HepG2 (cell line): Measurements from ENCODE around the gene ZKSCAN1. TPM values are rescaled to one million over a fixed set of nuclear protein-coding genes. Genes with fewer than 3 reads are reported as not detected.

ENCODE experiments used
- DZIP1 ChIP-seq: sonication (generic); formaldehyde crosslinking; IDR thresholded peaks from 2 replicates; pipeline ENCODE4 v1.5.0; 2020; ENCODE audit warnings: mild to moderate bottlenecking, missing genetic modification reagents
- ELF4 ChIP-seq: sonication (generic); formaldehyde crosslinking; IDR thresholded peaks from 2 replicates; pipeline ENCODE4 v1.5.0; 2020; ENCODE audit warnings: missing genetic modification reagents, mild to moderate bottlenecking, moderate library complexity, borderline replicate concordance
- FOXA3 ChIP-seq: IDR thresholded peaks from 2 replicates; pipeline ENCODE4 v1.6.1; 2016; ENCODE audit warnings: missing genetic modification reagents, missing compliant biosample characterization
- FOXC1 ChIP-seq: sonication (generic); formaldehyde crosslinking; IDR thresholded peaks from 2 replicates; pipeline ENCODE4 v1.8.0; 2022; ENCODE audit warnings: mild to moderate bottlenecking, missing genetic modification reagents, borderline replicate concordance
- GPN1 ChIP-seq: sonication (generic); formaldehyde crosslinking; IDR thresholded peaks from 2 replicates; pipeline ENCODE4 v1.5.1; 2020; ENCODE audit warnings: missing genetic modification reagents, borderline replicate concordance
- HNF4A ChIP-seq: sonication (generic); formaldehyde crosslinking; IDR thresholded peaks from 2 replicates; pipeline ENCODE4 v1.4.0; 2020; ENCODE audit warnings: missing genetic modification reagents
- KDM3A ChIP-seq: IDR thresholded peaks from 2 replicates; pipeline ENCODE4 v1.6.1; 2018; ENCODE audit warnings: low read depth, missing compliant biosample characterization
- MATR3 ChIP-seq: sonication (generic); formaldehyde crosslinking; IDR thresholded peaks from 2 replicates; pipeline ENCODE4 v1.4.0; 2020; ENCODE audit warnings: missing genetic modification reagents
- MLX ChIP-seq: IDR thresholded peaks from 2 replicates; pipeline ENCODE4 v1.6.1; 2016
- MTA3 ChIP-seq: sonication (generic); formaldehyde crosslinking; IDR thresholded peaks from 2 replicates; pipeline ENCODE4 v1.4.0; 2020; ENCODE audit warnings: missing genetic modification reagents
- MTERF4 ChIP-seq: sonication (generic); formaldehyde crosslinking; IDR thresholded peaks from 2 replicates; pipeline ENCODE4 v1.8.0; 2023; ENCODE audit warnings: mild to moderate bottlenecking, missing genetic modification reagents
- NCOA2 ChIP-seq: sonication (generic); formaldehyde crosslinking; IDR thresholded peaks from 2 replicates; pipeline ENCODE4 v1.8.0; 2022; ENCODE audit warnings: inconsistent platforms
- NFYB ChIP-seq: sonication (generic); formaldehyde crosslinking; IDR thresholded peaks from 2 replicates; pipeline ENCODE4 v1.4.0; 2020; ENCODE audit warnings: missing genetic modification reagents
- RFX5 ChIP-seq: IDR thresholded peaks from 2 replicates; pipeline ENCODE4 v1.6.1; 2011; ENCODE audit warnings: low read depth, low read length, improper control_type of control experiment
- SMAD1 ChIP-seq: sonication (generic); formaldehyde crosslinking; IDR thresholded peaks from 2 replicates; pipeline ENCODE4 v1.4.0; 2020; ENCODE audit warnings: missing genetic modification reagents, low read depth, mild to moderate bottlenecking, borderline replicate concordance
- TOPORS ChIP-seq: sonication (generic); formaldehyde crosslinking; IDR thresholded peaks from 2 replicates; pipeline ENCODE4 v1.8.0; 2023; ENCODE audit warnings: mild to moderate bottlenecking, missing genetic modification reagents
- XBP1 ChIP-seq: sonication (generic); formaldehyde crosslinking; IDR thresholded peaks from 2 replicates; pipeline ENCODE4 v1.5.0; 2020; ENCODE audit warnings: missing genetic modification reagents
- ZFP62 ChIP-seq: sonication (generic); formaldehyde crosslinking; IDR thresholded peaks from 2 replicates; pipeline ENCODE4 v1.4.0; 2020; ENCODE audit warnings: missing genetic modification reagents
- ZFY ChIP-seq: sonication (generic); formaldehyde crosslinking; IDR thresholded peaks from 2 replicates; pipeline ENCODE4 v1.4.0; 2020; ENCODE audit warnings: missing genetic modification reagents
- ZNF343 ChIP-seq: sonication (generic); formaldehyde crosslinking; IDR thresholded peaks from 2 replicates; pipeline ENCODE4 v1.4.0; 2020; ENCODE audit warnings: mild to moderate bottlenecking, missing genetic modification reagents
- ZNF513 ChIP-seq: sonication (generic); formaldehyde crosslinking; conservative IDR thresholded peaks from 2 replicates; pipeline ENCODE4 v1.5.0; 2020; ENCODE audit warnings: missing genetic modification reagents
- ZNF574 ChIP-seq: sonication (generic); formaldehyde crosslinking; IDR thresholded peaks from 2 replicates; pipeline ENCODE4 v1.4.0; 2020; ENCODE audit warnings: missing genetic modification reagents
- ZNF839 ChIP-seq: sonication (generic); formaldehyde crosslinking; IDR thresholded peaks from 2 replicates; pipeline ENCODE4 v1.4.0; 2020; ENCODE audit warnings: missing genetic modification reagents, mild to moderate bottlenecking, borderline replicate concordance
- ZNF883 ChIP-seq: sonication (generic); formaldehyde crosslinking; IDR thresholded peaks from 2 replicates; pipeline ENCODE4 v1.5.1; 2020; ENCODE audit warnings: mild to moderate bottlenecking, missing genetic modification reagents; ENCODE audit errors: not compliant biosample characterization
- polyA plus RNA-seq, 8 experiments: library from polyadenylated mRNA; depleted of rRNA in 3 of 8; stranded (reverse) in 7 of 8; unstranded in 1 of 8; fragments of >200 nt; fragmentation: Illumina TruSeq in 4 of 8; extraction: Trizol in 4 of 8; gene quantifications; 2 replicates each; pipeline versions ENCODE4 v1.2.1 to v1.2.3, GENCODE V29; 2011 to 2016; ENCODE audit warnings: low read depth in 4 of 8, missing spikeins in 1 of 8, mixed read lengths in 1 of 8; ENCODE audit not compliant: insufficient read depth in 1 of 8
- total RNA-seq, 5 experiments: library from RNA; depleted of rRNA; stranded (reverse); fragments of >200 nt; fragmentation: Illumina TruSeq; extraction: Trizol; gene quantifications; 2 replicates each; pipeline ENCODE4 v1.2.3, GENCODE V29; 2016; ENCODE audit warnings: low read depth in 1 of 5

The ZKSCAN1 gene
- total and polyA plus RNA-seq, 2 of the 13 experiments (the other 11 are each of a cell fraction or from before 2014, with no cell fraction given) = 46.4 to 60.6 TPM

GRCh38 chr7:100079024-100079560, 63.7 kb downstream of the ZKSCAN1 start (continued):
- peak; percentile 67 for TF ChIP-seq NCOA2 (CRISPR knock-in tag)
- TF ChIP-seq MTERF4 = no peak
- TF ChIP-seq SMAD1 (CRISPR knock-in tag) = peak; percentile 59; the same call in 1 of the 2 replicates
- TF ChIP-seq XBP1 (CRISPR knock-in tag) = no peak
- TF ChIP-seq ZNF883 (CRISPR knock-in tag) = no peak
- TF ChIP-seq FOXC1 = no peak
- TF ChIP-seq ZNF574 (CRISPR knock-in tag) = peak; percentile 94
- TF ChIP-seq GPN1 (CRISPR knock-in tag) = no peak
- no peak for TF ChIP-seq KDM3A
- TF ChIP-seq ZFY (CRISPR knock-in tag) = peak; percentile 45; the same call in 1 of the 2 replicates
- no peak for TF ChIP-seq MTA3 (CRISPR knock-in tag)
- TF ChIP-seq FOXA3 (CRISPR knock-in tag) = peak; percentile 86
- TF ChIP-seq DZIP1 (CRISPR knock-in tag) = no peak
- 0 out of 2 replicates have a peak, but pooled peaks have one; percentile 43 for TF ChIP-seq MLX (CRISPR knock-in tag)
- no peak for TF ChIP-seq ZNF513 (CRISPR knock-in tag)
- TF ChIP-seq ELF4 (CRISPR knock-in tag) = no peak
- peak; percentile 76 for TF ChIP-seq HNF4A (CRISPR knock-in tag)
- no peak for TF ChIP-seq RFX5
- TF ChIP-seq ZFP62 (CRISPR knock-in tag) = no peak
- TF ChIP-seq TOPORS = no peak
- TF ChIP-seq NFYB (CRISPR knock-in tag) = no peak
- no peak for TF ChIP-seq MATR3 (CRISPR knock-in tag)
- no peak for TF ChIP-seq ZNF343 (CRISPR knock-in tag)
- no peak for TF ChIP-seq ZNF839 (CRISPR knock-in tag)
